NB4 (cell line): Measurements from ENCODE around the gene TIMM17A.

Experiments used
- DNase-seq: peaks from one replicate; pipeline ENCODE4 v3.0.0; 2010; ENCODE audit warnings: low read depth
- H3K4me3 ChIP-seq: one replicate; pipeline ENCODE4 v1.5.1; 2011; ENCODE audit warnings: mild to moderate bottlenecking, low read depth, low read length, moderate library complexity
- MYC ChIP-seq: IDR thresholded peaks from 2 replicates; pipeline ENCODE4 v1.6.1; 2011; ENCODE audit warnings: low read depth, low read length
- POLR2A ChIP-seq: IDR thresholded peaks from 2 replicates; pipeline ENCODE4 v1.6.1; 2011; ENCODE audit warnings: mild to moderate bottlenecking; ENCODE audit not compliant: insufficient read length; ENCODE audit errors: extremely low read depth
- TF ChIP-seq, protein P1 (sequence below): IDR thresholded peaks from 2 replicates; pipeline ENCODE4 v1.6.1; 2011; ENCODE audit warnings: low read depth, low read length
- TF ChIP-seq, protein P2 (sequence below): IDR thresholded peaks from one replicate; pipeline ENCODE4 v1.5.1; 2012; ENCODE audit warnings: low read depth, low read length

Gene TIMM17A

DNA sequence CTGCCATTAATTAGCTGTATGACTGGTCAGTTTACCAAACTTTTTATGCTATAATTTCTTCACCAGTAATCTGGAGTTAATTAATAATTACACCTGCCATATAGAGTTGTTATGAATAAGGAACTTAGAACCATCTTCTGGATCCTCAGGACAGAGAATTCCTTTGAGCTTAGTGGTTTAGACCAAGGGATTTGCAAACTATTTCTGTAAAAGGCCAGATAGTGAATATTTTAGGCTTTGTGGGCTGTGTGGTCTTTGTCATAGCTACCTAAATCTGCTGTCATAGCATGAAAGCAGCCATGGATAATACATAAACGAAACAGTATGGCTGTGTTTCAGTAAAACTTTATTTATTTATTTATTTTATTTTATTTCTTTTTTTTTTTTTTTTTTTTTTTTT is 9.0 kb downstream of the TIMM17A start:
- no peak for DNase-seq
- H3K4me3 ChIP-seq = no peak overlapping the region
- TF ChIP-seq, protein P1, sequence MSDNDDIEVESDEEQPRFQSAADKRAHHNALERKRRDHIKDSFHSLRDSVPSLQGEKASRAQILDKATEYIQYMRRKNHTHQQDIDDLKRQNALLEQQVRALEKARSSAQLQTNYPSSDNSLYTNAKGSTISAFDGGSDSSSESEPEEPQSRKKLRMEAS = no peak
- TF ChIP-seq, protein P2, sequence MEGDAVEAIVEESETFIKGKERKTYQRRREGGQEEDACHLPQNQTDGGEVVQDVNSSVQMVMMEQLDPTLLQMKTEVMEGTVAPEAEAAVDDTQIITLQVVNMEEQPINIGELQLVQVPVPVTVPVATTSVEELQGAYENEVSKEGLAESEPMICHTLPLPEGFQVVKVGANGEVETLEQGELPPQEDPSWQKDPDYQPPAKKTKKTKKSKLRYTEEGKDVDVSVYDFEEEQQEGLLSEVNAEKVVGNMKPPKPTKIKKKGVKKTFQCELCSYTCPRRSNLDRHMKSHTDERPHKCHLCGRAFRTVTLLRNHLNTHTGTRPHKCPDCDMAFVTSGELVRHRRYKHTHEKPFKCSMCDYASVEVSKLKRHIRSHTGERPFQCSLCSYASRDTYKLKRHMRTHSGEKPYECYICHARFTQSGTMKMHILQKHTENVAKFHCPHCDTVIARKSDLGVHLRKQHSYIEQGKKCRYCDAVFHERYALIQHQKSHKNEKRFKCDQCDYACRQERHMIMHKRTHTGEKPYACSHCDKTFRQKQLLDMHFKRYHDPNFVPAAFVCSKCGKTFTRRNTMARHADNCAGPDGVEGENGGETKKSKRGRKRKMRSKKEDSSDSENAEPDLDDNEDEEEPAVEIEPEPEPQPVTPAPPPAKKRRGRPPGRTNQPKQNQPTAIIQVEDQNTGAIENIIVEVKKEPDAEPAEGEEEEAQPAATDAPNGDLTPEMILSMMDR = no peak
- no peak for TF ChIP-seq MYC
- no peak for TF ChIP-seq POLR2A

DNA sequence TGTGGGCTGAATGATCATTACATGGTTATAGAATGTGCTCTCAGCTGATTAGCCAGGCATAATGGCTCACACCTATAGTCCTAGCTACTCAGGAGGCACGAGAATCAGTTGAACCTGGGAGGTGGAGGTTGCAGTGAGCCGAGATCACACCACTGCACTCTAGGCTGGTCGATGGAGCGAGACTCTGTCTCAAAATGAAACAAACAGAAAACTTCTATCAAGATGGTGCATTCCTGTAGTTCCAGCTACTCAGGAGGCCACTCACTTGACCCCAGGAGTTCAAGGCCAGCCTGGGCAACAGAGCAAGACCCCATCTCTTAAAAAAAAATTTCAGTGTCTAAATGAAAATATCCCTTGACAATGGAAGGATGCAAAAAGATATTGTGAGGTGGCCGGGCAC is 10.9 kb downstream of the TIMM17A start:
- DNase-seq = no peak
- H3K4me3 ChIP-seq = no peak overlapping the region
- TF ChIP-seq, protein P1 = no peak
- TF ChIP-seq MYC (no peak), POLR2A (no peak)
- TF ChIP-seq, protein P2 = no peak

DNA sequence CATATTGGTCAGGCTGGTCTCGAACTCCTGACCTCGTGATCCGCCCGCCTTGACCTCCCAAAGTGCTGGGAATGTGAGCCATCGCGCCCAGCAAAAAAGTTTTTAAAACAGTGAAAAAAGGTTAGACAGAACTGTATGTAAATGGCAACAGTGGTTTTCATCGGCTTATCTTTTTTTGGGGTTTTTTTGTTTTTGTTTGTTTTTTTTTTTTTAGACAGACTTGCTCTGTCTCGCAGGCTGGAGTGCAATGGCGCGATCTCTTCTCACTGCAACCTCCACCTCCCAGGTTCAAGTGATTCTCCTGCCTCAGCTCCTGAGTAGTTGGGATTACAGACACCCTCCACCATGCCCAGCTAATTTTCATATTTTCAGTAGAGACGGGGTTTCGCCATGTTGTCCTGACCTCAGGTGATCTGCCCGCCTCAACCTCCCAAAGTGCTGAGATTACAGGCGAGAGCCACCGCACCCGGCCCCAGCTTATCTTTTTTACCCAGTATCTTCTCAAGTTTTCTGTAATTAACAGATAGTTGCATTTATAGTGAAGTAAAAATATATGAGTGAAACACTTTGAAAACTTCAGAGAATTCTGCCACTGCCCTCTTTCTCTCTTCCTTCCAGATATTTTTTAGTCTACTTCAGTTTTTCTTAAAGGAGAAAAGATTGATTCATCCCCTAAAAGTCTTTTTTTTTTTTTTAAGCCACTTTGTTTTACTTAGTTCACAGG is 13.1 kb downstream of the TIMM17A start:
- no peak for TF ChIP-seq MYC
- TF ChIP-seq, protein P2 = no peak
- TF ChIP-seq, protein P1 = no peak
- no peak for TF ChIP-seq POLR2A
- DNase-seq = no peak
- no peak overlapping the region for H3K4me3 ChIP-seq

DNA sequence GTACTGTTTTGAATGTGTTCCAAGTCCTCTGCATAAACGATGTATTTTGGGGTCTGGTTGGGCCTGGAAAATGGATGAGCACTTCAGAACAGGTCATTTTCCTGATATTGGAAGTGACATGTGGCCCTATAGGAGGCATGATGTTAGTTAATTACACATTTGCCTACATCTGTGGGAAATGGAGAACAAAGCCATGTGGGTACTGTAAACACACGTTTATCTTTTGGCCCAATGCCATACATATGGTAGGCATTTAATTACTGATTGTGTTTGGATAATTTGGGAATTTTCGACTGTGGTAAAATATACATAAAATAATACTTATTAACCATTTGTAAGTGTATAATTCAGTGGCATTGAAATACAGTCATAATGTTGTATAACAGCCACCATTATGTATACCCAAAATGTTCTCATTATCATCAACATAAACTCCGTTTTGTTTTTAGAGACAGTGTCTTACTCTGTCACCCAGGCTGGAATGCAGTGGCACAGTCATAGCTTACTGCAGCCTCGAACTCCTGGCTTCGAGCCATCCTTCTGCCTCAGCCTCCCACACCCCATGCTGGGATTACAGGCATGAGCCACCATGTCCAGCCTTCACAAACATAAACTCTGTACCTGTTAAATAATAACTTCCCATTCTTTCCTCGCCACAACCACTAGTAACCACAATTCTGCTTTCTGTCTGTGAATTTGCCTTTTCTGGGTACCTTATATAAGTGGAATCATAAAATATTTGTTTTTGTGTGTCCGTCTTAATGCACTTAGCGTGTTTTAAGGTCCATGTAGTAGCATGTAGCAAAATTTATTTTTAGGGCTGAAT is 15.2 kb downstream of the TIMM17A start:
- no peak overlapping the region for H3K4me3 ChIP-seq
- TF ChIP-seq, protein P1 = no peak
- DNase-seq = no peak

DNA sequence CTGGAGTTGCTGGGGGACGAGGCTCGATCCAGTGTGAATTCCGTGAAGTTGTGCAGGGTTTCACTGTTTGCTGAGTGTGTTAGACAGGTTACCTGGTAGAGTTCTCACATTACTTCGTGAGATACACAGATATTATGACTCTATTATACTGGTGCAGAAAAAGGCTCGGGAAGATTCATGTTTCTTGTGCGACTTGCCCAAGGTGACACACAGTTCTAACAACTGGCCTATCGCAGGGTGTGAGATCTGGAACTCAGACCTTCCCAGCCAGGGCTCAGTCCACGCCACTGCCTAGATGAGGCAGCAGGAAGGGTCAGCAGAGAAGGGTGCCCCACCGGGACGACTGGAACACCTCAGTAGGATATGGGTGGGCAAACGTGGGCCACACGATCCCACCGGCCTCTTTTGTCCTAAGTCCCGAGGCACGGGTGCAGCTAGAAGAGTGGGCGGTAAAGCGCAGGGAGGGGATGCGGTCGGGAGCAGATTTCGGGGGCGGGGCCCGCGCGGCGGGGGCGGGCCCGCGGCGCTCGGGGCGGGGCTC is 26.8 kb downstream of the TIMM17A start:
- peak overlapping the region; percentile 55 for H3K4me3 ChIP-seq
- peak; percentile 65 for DNase-seq
- TF ChIP-seq MYC = no peak; the same call in 1 of the 2 replicates
- TF ChIP-seq POLR2A = no peak
- TF ChIP-seq, protein P1 = no peak
- TF ChIP-seq, protein P2 = no peak
